HUES48 (cell line): ENCODE data around the gene HS6ST1.
A peak's percentile ranks its signal among the peaks of the same experiment; 100 is the strongest.
"Not testable (repeated sequence)": the region's sequence is repeated elsewhere in the genome, so short reads cannot be mapped to it uniquely, and the experiment has no call there.

Source experiments
- H3K27ac ChIP-seq: one replicate; pipeline ENCODE4 v1.7.0; 2013; ENCODE audit warnings: low read depth, low read length, inconsistent platforms
- H3K27me3 ChIP-seq: 2 replicates; pipeline ENCODE4 v1.6.1; 2013; ENCODE audit warnings: mild to moderate bottlenecking, low read length; ENCODE audit not compliant: control insufficient read depth, insufficient read depth
- H3K36me3 ChIP-seq: 2 replicates; pipeline ENCODE4 v1.6.1; 2013; ENCODE audit warnings: low read length; ENCODE audit not compliant: control insufficient read depth, insufficient read depth
- H3K4me1 ChIP-seq: 2 replicates; pipeline ENCODE4 v1.6.1; 2013; ENCODE audit warnings: mild to moderate bottlenecking, low read length; ENCODE audit not compliant: control insufficient read depth, insufficient read depth
- H3K4me3 ChIP-seq: 2 replicates; pipeline ENCODE4 v1.5.1; 2013; ENCODE audit warnings: mild to moderate bottlenecking, low read depth, low read length
- H3K9ac ChIP-seq: 2 replicates; pipeline ENCODE4 v1.6.1; 2013; ENCODE audit warnings: mild to moderate bottlenecking, low read depth, low read length, moderate library complexity
- H3K9me3 ChIP-seq: 2 replicates; pipeline ENCODE4 v1.6.1; 2013; ENCODE audit warnings: low read length; ENCODE audit not compliant: control insufficient read depth, insufficient read depth

The HS6ST1 gene

DNA sequence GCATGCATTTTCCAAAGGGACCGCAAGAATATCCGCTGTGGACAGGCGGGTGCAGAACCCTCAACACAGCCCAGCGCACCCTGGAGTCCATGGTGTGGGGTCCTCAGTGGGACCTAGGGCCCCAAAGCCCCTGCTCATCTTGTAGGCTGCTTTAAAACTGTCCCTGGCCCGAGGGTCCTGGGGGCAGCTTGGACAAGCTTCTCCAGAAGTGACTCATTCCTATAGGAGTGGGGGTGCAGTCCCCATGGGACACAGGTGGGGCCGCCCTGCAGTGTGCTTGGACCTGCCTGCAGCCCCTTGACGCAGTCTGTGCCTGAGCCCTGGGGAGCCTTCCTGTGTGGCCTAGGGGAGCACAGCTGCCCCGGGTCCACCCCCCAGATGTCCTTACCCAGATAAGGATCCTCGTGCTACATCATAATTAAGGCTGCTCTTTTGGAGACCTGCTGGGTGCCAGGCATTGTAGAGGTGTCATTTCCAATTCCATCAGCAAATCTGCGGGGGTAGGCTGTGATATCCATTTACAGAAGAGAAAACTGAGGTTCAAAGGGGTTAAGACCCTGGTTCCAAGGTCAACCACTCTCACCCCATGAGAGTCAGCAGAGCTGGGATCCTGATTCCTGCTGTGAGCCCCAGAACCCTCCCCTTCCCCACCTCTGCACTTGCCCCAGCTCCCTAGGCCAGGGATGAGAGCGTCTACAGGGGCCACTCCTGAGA lies 1.7 kb upstream of the HS6ST1 start:
- no peak overlapping the region for H3K4me3 ChIP-seq
- peaks cover 28% of the 10 kb centered on the region for H3K4me1 ChIP-seq
- no peak overlapping the region for H3K9ac ChIP-seq
- H3K27ac ChIP-seq: no peak overlapping the region
- peaks cover 7% of the 10 kb centered on the region; the same call in 1 of the 2 replicates for H3K36me3 ChIP-seq
- peaks cover 23% of the 10 kb centered on the region for H3K27me3 ChIP-seq
- H3K9me3 ChIP-seq: no peaks in the 10 kb centered on the region

DNA sequence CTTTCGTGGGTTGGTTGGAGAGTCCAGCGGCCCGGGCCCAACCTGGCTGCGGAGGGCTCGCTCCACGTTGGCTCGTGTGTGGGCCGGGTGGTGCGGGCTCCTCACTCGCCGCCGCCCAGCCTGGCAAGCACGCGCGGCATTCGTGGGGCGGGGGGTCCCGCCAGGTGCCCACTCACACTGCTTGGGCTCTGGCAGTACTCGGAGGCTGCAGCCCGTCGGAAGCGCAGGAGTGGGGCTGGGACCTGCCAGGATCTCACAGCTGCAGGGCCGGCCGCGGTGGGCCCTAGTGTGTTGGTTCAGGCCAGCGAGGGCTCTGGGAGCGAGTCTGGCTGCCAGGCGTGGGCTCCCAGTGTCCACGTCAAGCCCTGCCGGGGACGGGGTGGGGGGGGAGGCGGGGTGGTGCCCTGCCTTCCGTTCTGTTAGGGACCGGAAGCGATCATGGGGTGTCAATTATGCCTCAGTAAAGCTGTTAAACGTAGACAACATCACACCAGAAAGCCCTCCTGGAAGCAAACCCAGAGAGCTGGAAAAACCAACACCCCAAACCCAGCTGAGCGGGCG lies 1.0 kb upstream of the HS6ST1 start:
- peaks cover 29% of the 10 kb centered on the region for H3K4me1 ChIP-seq
- H3K4me3 ChIP-seq: peak overlapping the region; percentile 76; the same call in 1 of the 2 replicates
- peaks cover 13% of the 10 kb centered on the region; the same call in 1 of the 2 replicates for H3K36me3 ChIP-seq
- no peak overlapping the region for H3K9ac ChIP-seq
- H3K27me3 ChIP-seq: peaks cover 23% of the 10 kb centered on the region
- no peaks in the 10 kb centered on the region for H3K9me3 ChIP-seq
- no peak overlapping the region for H3K27ac ChIP-seq

DNA sequence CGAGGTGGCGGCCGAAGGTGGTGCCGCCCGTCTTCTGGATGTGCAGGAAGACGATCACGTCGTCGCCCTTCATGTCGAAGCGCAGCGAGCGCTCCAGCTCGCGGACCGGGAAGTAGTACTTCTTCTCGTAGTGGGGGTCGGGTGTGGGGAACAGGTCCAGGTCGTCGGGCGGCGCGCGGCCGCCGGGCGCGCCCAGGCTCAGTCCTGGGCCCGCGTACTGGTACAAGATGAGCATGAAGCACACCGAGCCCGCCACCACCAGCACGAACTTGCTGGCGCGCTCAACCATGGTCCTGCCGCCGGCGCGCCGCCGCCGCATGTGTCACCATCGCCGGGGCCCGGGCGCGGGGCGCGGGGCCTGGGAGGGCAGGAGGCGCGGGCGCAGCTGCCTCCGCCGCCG lies 423 bp downstream of the HS6ST1 start:
- H3K27ac ChIP-seq, H3K9ac ChIP-seq, H3K9me3 ChIP-seq: not testable (repeated sequence)
- H3K4me3 ChIP-seq: peak overlapping the region; percentile 86
- peaks cover 29% of the 10 kb centered on the region for H3K4me1 ChIP-seq
- peaks cover 15% of the 10 kb centered on the region; the same call in 1 of the 2 replicates for H3K36me3 ChIP-seq
- peaks cover 23% of the 10 kb centered on the region for H3K27me3 ChIP-seq

DNA sequence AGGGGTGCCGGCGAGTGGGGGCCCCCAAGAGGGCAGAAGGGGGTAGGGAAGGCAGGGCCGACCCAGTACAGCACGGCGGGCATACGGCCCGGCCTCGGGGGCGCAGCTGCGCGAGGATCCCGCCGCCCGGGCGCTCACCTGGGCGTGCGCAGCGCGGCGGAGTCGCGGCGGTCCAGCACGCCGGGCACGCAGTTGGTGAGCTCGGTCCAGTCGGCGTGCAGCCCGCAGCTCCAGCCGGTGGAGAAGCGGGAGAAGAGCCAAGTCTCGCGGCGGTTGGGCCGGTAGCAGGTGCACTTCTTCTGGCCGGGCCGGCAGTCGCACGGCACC lies 806 bp downstream of the HS6ST1 start:
- peak overlapping the region; percentile 86 for H3K4me3 ChIP-seq
- not testable (repeated sequence) for H3K27ac ChIP-seq, H3K9me3 ChIP-seq
- H3K27me3 ChIP-seq: peaks cover 23% of the 10 kb centered on the region
- peaks cover 15% of the 10 kb centered on the region; the same call in 1 of the 2 replicates for H3K36me3 ChIP-seq
- peak overlapping the region; percentile 73 for H3K9ac ChIP-seq
- peaks cover 28% of the 10 kb centered on the region for H3K4me1 ChIP-seq

DNA sequence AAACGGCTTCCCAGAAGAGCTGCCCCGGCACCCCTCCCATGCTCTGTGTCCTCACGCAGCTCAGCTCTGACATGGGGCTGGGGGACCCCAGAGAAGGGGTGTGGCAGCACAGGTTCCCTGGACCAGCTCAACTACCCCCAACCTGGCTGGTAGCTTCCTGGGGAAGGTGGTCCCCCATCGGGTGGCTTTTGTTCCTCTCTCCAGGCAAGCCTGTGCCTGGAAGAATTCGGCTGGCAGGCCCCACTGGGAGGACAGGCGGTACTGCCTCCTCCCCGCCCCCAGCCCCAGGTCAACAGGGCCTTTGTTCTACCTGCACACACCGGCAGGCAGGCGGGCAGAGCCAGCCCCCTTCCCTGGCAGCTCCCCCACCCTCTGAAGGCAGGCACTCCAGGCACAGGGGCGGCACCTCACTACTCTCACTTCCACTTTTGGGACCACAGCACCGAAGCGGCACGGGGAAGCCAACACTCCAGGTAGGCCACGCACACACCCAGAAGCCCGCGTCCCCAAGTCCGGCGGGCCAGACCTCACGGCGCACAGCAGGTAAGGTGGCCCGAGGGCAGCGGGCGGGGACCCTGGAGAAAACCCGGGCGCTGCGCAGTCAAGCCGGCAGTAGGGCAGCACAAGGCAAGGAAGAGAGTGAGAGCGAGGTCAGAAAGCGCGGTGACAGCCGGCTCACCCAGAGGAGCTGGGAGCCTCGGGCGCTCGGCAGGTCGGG lies 1.3 kb downstream of the HS6ST1 start:
- H3K27ac ChIP-seq: peak overlapping the region; percentile 42

DNA sequence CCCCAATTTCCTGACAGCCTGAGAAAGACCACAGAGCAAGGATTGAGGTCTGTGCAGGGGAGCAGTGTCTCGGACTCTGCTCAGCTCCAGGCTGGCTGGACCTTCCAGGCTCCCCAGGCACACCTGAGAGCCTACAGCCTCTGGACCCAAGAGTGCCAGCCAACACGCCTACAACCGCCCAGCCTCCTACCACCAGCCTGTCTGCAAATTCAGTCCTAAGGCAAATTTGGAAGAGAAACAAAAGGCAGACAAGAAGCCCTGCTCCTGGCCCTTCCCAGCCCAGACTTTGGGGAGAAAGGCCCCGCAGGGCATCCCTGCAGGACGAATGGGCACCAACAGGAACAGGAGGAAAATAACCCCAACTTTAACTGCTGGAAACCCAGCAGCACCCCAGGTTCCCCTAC lies 1.9 kb downstream of the HS6ST1 start:
- peak overlapping the region; percentile 86 for H3K4me3 ChIP-seq
- H3K9me3 ChIP-seq: no peaks in the 10 kb centered on the region
- peaks cover 25% of the 10 kb centered on the region for H3K4me1 ChIP-seq
- H3K9ac ChIP-seq: peak overlapping the region; percentile 73; the same call in 1 of the 2 replicates
- peaks cover 23% of the 10 kb centered on the region for H3K27me3 ChIP-seq
- peaks cover 15% of the 10 kb centered on the region; the same call in 1 of the 2 replicates for H3K36me3 ChIP-seq
- peak overlapping the region; percentile 42 for H3K27ac ChIP-seq

More for the DNA sequence above, 1.3 kb downstream of the HS6ST1 start:
- Histone ChIP-seq H3K27me3 (peaks cover 23% of the 10 kb centered on the region), H3K4me3 (peak overlapping the region; percentile 86), H3K4me1 (peaks cover 25% of the 10 kb centered on the region), H3K9me3 (no peaks in the 10 kb centered on the region), H3K9ac (peak overlapping the region; percentile 73), H3K36me3 (peaks cover 15% of the 10 kb centered on the region; the same call in 1 of the 2 replicates)

DNA sequence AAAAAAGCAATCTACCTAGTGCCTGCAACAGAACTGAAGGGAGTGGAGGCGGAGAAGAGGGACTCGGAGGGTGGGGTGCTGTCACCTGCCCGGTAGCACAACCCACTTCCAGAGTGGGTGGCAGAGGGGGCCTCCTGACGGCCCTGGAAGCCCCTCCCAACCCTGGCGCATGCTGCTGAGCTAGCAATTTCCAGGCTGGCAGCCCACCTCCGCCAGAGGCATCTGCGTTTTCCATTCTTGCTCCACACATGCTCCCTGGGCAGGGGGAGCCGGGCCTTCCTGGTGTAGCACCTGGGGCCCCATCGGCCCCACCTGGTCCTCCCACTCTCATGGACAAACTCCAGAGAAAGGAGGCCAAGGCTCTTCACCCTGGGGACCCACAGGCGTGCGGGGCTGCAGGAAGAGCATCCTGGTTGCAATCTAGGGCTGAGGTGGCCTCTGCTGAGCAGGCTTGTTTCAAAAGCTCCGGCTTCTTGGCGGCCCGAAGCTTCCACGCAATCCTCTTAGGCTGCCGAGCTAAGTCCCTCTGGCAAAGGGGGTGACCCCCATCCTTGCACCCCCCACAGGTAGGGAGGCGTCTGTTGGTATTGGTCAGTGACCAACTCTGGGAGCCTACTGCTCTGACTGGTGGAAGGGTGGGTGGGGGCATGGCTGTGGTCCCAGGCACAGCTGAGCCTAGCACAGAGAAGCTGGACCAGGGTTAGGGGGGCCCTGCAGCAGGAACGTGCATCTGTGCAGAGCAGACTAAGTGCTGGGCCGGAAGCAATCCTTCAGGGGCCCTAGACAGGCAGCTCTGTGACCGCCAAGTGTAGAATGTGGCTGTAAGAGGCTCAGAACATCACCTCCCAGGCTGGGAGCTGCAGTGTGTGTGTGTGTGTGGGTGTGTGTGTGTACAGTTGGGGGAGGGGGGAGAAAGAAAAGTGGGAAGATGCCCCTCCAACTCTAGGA lies 2.6 kb downstream of the HS6ST1 start:
- Histone ChIP-seq H3K27ac (no peak overlapping the region), H3K9me3 (no peaks in the 10 kb centered on the region), H3K4me3 (peak overlapping the region; percentile 86), H3K9ac (no peak overlapping the region), H3K4me1 (peaks cover 20% of the 10 kb centered on the region), H3K27me3 (peaks cover 18% of the 10 kb centered on the region), H3K36me3 (peaks cover 15% of the 10 kb centered on the region; the same call in 1 of the 2 replicates)

DNA sequence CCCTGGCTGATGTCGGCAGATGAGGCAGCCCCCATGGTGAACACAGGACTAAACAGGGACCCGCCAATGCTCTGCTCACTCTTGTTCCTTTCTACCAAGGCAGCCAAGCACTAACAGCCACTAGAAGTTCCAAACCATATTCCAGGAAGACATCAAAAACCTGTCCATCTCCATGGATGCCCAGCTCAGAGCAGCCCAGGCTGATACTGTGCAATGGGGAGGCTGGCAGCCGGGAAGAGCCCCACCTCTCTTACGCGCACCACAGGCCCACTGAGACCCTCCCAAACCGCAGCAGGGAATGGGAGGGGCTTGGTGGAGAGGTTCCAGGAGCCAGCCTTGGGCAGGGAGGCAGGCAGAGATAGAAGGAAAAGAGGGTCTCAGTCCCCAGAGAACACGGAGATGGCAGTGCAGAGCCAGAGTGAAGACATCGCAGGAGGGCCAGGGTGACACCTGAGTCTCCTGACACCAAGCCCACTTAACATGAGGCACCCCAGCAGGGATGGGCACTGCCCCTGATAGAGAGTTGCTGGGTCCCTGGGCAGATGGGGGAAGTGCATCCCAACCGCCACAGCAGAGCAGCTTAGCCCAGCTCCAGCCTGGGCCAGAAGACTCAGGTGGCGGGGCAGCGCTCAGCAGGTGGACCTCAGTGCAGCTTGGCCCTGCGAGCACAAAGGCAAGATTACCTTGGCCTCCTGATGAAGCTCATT lies 3.4 kb downstream of the HS6ST1 start:
- Histone ChIP-seq H3K27ac (no peak overlapping the region), H3K4me1 (peaks cover 17% of the 10 kb centered on the region), H3K4me3 (peak overlapping the region; percentile 0; the same call in 1 of the 2 replicates), H3K27me3 (peaks cover 10% of the 10 kb centered on the region), H3K9ac (no peak overlapping the region), H3K9me3 (no peaks in the 10 kb centered on the region), H3K36me3 (peaks cover 17% of the 10 kb centered on the region; the same call in 1 of the 2 replicates)

DNA sequence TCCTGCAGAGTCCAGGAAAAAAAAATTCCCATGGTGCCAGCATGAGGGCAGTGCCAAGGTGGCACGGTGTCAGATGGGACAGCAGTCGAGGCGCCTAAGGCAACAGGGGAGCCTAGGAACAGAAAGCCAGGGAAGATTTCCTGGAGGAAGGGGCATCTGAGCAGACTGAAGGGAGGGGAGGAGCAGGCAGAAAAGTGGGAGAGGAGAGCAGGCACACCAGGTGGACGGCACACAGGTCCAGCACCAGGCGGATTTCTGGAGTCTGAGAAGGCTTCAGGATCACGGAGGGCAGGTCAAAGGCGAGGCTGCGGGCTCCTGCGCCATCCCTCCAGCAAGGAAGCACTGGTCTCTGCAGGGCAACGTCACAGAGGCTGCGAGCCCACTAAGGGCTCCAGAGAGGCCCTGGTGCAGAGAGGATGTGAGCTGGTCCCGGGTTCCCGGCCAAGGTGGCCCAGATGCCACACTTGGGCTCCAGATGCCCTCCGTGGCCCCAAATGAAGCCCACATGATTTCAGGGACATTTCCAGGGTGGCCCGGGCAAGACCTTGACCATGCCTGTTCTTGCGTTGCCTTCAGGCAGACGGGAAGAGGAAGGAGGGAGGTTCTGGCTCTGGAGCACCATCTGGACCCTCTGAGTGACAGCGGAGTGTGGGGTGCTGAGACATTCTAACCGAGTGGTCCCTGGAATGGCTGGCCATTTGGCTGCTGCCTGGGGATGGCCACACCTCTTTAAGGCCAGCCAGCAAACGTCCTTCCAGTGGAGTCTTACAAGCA lies 4.1 kb downstream of the HS6ST1 start:
- no peak overlapping the region for H3K27ac ChIP-seq
- no peaks in the 10 kb centered on the region for H3K9me3 ChIP-seq
- peaks cover 17% of the 10 kb centered on the region for H3K4me1 ChIP-seq
- no peak overlapping the region for H3K4me3 ChIP-seq
- peaks cover 4% of the 10 kb centered on the region; the same call in 1 of the 2 replicates for H3K27me3 ChIP-seq
- peaks cover 17% of the 10 kb centered on the region; the same call in 1 of the 2 replicates for H3K36me3 ChIP-seq
- H3K9ac ChIP-seq: no peak overlapping the region
